Measurements from ENCODE around the gene SHISA7.

Gene SHISA7

DNA sequence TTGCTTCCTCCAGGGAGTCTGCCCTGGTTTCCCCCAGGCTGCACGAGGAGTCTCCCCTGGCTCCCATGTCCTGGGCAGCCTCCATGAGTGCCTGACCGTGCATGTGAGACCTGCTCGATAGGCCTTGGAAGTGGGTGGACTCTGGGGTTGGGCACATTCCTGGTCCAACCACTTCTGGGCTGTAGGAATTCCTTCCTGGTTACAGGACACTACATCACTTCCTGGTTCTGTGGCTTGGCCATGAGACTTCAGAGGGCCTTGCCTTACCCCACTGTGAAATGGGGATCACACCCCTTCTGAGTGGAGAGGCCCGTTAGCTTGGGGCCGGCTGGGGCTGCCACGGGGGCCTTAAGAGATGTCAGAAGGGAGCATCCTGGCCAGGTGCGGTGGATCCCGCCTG, 29.4 kb upstream of the SHISA7 start:
- DNase-seq (ENCODE audit: extremely low read depth, low read depth) = no peak
- TF ChIP-seq, protein P1, sequence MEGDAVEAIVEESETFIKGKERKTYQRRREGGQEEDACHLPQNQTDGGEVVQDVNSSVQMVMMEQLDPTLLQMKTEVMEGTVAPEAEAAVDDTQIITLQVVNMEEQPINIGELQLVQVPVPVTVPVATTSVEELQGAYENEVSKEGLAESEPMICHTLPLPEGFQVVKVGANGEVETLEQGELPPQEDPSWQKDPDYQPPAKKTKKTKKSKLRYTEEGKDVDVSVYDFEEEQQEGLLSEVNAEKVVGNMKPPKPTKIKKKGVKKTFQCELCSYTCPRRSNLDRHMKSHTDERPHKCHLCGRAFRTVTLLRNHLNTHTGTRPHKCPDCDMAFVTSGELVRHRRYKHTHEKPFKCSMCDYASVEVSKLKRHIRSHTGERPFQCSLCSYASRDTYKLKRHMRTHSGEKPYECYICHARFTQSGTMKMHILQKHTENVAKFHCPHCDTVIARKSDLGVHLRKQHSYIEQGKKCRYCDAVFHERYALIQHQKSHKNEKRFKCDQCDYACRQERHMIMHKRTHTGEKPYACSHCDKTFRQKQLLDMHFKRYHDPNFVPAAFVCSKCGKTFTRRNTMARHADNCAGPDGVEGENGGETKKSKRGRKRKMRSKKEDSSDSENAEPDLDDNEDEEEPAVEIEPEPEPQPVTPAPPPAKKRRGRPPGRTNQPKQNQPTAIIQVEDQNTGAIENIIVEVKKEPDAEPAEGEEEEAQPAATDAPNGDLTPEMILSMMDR (IDR thresholded peaks at IDR 0.05; ENCODE audit: low read depth, low read length) = no peak

DNA sequence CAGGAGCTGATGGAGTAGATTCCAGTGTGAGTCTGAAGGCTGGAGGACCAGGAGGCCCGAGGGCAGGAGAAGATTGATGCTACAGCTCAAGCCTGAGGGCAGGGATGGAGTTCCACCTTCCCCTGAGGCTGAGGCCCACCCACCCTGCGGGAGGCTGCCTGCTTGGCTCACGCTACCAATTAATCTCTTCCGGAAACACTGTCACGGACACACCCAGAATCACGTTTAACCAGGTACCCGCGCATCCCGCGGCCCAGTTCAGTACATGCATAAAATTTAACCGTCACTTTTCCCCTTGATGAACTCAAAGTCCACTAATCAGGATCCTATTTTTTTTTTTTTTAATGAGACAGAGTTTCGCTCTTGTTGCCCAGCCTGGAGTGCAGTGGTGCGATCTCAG, 28.2 kb upstream of the SHISA7 start:
- no peak for DNase-seq (ENCODE audit: extremely low read depth, low read depth)
- TF ChIP-seq, protein P1 (IDR thresholded peaks at IDR 0.05; ENCODE audit: low read depth, low read length) = no peak

DNA sequence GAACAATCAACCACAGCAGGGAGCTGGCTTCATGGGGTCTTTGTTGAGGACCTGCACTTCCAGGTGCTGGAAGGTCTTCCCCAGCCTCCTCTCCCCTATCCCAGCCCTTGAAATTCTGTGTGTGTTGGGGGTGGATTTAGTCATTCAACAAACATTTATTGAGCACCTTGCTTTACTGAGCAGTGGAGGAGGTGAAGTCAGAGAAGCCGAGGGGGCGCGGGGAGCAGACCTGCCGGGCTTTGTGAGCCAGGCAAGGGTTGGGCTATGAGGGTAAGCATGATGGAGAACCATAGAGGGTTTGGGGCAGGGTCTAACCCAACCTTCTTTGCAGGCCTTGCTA, 24.9 kb upstream of the SHISA7 start:
- TF ChIP-seq, protein P1 (IDR thresholded peaks at IDR 0.05; ENCODE audit: low read depth, low read length) = no peak
- no peak for DNase-seq (ENCODE audit: extremely low read depth, low read depth)

DNA sequence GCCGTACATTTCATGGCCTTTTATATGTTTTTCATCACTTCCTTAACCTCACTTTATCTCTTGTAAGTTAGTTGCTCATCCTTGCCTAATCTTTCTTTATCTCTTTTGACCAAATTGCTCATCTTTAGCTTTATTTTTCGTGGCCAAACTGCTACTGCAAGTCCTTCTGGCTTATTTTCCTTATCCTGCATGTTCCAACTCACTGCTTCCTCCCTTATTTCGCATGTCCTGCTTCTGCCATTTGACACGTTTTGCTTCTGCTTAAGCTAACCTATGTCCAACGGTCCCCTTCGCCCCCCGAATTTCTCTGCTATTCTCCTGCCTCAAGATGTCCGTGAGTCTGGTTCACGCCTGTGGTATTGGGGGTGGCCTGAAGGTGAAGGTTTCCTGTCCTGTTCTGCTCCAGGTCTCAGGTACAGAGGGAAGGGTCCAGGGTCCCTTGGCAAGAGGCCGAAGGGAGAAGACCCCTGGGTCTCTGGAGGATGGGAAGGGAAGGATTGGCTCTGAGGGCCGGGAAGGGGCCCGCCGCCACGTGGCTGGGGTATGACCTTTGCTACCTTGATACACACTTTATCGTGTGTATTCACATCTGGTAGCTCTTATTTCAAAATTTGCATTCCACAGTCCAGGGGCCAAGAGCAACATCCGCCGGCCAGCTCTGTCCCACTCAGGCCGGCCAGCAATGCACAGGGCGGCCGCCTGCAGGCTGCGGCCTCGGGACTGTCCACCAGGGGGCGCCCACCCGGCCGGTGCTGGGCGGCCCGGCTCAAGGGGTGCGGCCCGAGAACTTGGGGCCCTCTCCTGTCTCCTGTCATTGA, 24.3 kb upstream of the SHISA7 start:
- TF ChIP-seq, protein P1 (IDR thresholded peaks at IDR 0.05; ENCODE audit: low read depth, low read length) = peak; percentile 70
- DNase-seq (ENCODE audit: extremely low read depth, low read depth) = peak; percentile 77

DNA sequence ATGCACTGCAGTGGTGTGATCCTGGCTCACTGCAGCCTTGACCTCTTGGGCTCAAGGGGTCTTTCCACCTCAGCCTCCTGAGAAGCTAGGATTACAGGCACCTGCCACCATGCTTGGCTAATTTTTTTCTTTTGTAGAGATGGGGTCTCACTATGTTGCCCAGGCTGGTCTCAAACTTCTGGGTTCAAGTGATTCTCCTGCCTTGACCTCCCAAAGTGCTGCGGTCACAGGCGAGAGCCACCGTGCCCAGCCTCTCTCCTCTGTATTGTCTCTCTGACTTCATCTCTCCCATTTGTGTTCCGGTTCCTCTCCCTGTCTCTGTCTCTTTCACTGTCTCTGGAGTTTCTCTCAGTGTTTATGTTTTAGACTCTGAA, 23.1 kb upstream of the SHISA7 start:
- TF ChIP-seq, protein P1 (IDR thresholded peaks at IDR 0.05; ENCODE audit: low read depth, low read length) = no peak
- DNase-seq (ENCODE audit: extremely low read depth, low read depth) = no peak

DNA sequence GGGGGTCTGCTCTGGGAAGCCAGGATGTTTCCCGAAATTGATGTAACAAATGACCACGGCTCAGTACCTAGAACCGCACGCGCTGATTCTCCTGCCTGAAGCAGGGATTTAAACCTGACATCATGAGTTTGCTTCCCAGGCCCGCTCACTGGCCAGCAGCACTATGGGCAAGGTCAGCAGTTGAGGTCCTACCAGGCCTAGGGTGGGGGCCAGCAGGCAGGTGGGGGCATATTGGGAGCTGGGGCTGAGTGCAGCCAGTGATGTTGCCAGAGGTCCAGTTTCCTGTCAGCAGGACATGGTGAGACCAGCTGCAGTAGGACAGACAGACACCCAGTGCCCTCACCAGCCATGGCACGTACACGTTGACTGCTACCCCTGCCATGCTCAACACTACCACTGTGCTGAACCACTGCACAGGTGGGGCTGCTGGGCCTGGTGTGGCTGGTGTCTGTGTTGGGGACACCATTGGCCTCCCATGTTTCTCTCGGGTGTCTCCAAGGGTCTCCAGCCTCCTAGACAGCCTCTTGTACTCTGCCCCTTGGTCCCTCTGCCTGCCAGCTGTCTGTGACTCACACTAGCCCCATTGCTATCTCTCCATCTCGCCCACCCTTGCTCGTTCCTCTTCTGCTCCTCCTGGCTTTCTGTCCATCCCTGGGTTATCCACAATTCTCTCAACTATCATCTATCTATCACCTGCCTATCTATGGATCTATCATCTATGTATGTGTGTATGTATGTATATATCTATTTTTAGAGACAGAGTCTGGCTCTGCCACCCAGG, 22.6 kb upstream of the SHISA7 start:
- TF ChIP-seq, protein P1 (IDR thresholded peaks at IDR 0.05; ENCODE audit: low read depth, low read length) = no peak
- no peak for DNase-seq (ENCODE audit: extremely low read depth, low read depth)

DNA sequence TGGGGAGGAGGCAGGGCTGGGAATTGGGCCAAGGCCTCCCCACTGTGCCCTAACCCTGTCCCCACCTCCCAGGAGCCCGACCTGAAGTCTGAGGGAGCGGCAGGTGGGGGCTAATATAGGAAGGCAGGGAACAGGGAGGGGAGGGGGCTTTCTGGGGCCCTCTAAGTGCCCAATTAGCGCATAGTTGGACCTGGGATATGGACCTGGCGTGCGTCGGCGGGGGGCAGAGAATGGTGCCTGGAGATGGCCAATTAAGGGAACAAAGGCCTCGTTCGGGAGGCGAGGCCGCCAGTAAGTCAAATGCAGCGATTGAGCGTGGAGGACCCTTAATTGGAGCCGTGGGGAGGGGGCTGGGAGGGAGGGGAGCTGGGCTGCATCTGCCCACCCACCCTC, 21.6 kb upstream of the SHISA7 start, which contains the start of gene C19orf85:
Gene C19orf85, minus strand, starts transcription at position 90 of the 393 bp plus-strand sequence. CDS start 197 bp downstream, outside the sequence.
- TF ChIP-seq, protein P1 (IDR thresholded peaks at IDR 0.05; ENCODE audit: low read depth, low read length) = no peak
- no peak for DNase-seq (ENCODE audit: extremely low read depth, low read depth)

Data from AG09319 (cell line).